ENCODE data around the gene ZC3H10. TPM values are rescaled to one million over a fixed set of nuclear protein-coding genes. Genes with fewer than 3 reads are reported as not detected.
A peak's percentile ranks its signal among the peaks of the same experiment; 100 is the strongest.

ZC3H10 gene
- total and polyA plus RNA-seq, 2 donors (not counting 3 experiments of a cell fraction or from before 2014, with no cell fraction given) = 2.6 to 10.1 TPM

- intact Hi-C loops (cut with micrococcal nuclease) (loop anchor here (1.0 kb wide), 4 partner anchors 41 to 345 kb away; partner anchors contain the start of genes NABP2 and SMARCC2), dilution Hi-C loops (cut with MboI; ENCODE audit: extremely low pct_ligation_motif_present, low sequenced_read_pairs) (no loop called here)
- Histone ChIP-seq H3K79me2 (ENCODE audit: control insufficient read depth, insufficient read depth, low read length) (peaks cover 24% of the 10 kb centered on the region), H3K9ac (replicated peaks; ENCODE audit: extremely low read depth, insufficient read depth, low read length) (no peak overlapping the region), H3K4me1 (ENCODE audit: control insufficient read depth, extremely low read depth, insufficient read depth, low read length) (peaks cover 24% of the 10 kb centered on the region), H3K36me3 (ENCODE audit: control insufficient read depth in 2 of 2, extremely low read depth in 1 of 2, insufficient read depth in 2 of 2, low read length in 2 of 2) (peaks cover 0 to 13% of the 10 kb centered on the region in 2 experiments), H3K9me3 (replicated peaks; ENCODE audit: control insufficient read depth, insufficient read depth, low read length) (no peaks in the 10 kb centered on the region), H3K27ac (ENCODE audit: insufficient read depth, low read depth, low read length) (peak overlapping the region; percentile 47), H3K27me3 (ENCODE audit: control insufficient read depth in 2 of 2, insufficient read depth in 2 of 2, low read length in 2 of 2) (no peaks in the 10 kb centered on the region), H2AFZ (ENCODE audit: low read depth, low read length) (no peak overlapping the region), H4K20me1 (replicated peaks; ENCODE audit: control insufficient read depth, extremely low read depth, insufficient read depth, low read length) (no peaks in the 10 kb centered on the region), H3K9me1 (replicated peaks; ENCODE audit: control insufficient read depth, extremely low read depth, insufficient read depth, low read length) (no peaks in the 10 kb centered on the region), H3K4me3 (replicated peaks in 1 of 3; ENCODE audit: insufficient read depth in 1 of 3, low read depth in 1 of 3, low read length in 3 of 3) (peak overlapping the region in 1 of 3 experiments; percentile 60), H3K4me2 (ENCODE audit: insufficient read depth, low read length) (peak overlapping the region; percentile 71)
- POLR2A ChIA-PET = interaction anchor here (0.6 to 3.0 kb wide), 5 partner anchors 9 to 378 kb away, joined by 4 to 20 read pairs (median 8); partner anchors contain the start of genes ESYT1 and MYL6
- TF ChIP-seq FOS (IDR thresholded peaks at IDR 0.05; ENCODE audit: borderline replicate concordance, insufficient read depth, low read length) (no peak), GATA2 (IDR thresholded peaks at IDR 0.05; ENCODE audit: insufficient read depth, insufficient read length, low read depth, low read length) (no peak), CTCF (IDR thresholded peaks at IDR 0.05; ENCODE audit: extremely low read depth in 1 of 2, insufficient read depth in 1 of 2, low read depth in 1 of 2, low read length in 2 of 2) (peak; percentile 66 to 75), POLR2A (IDR thresholded peaks at IDR 0.05; ENCODE audit: low read depth, low read length) (no peak), EZH2 (IDR thresholded peaks at IDR 0.05; ENCODE audit: borderline replicate concordance, low read depth, low read length, severe bottlenecking) (no peak), JUN (IDR thresholded peaks at IDR 0.05; ENCODE audit: borderline replicate concordance, insufficient read depth, insufficient read length, low read depth) (no peak), MYC (IDR thresholded peaks at IDR 0.05; ENCODE audit: low read depth, low read length) (peak; percentile 92), POLR2AphosphoS5 (IDR thresholded peaks at IDR 0.05; ENCODE audit: insufficient read depth, low read depth, low read length) (no peak)
- TF ChIP-seq, protein P1, sequence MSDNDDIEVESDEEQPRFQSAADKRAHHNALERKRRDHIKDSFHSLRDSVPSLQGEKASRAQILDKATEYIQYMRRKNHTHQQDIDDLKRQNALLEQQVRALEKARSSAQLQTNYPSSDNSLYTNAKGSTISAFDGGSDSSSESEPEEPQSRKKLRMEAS (IDR thresholded peaks at IDR 0.05; ENCODE audit: insufficient read depth, insufficient read length) = peak; percentile 91
- CTCF ChIA-PET = interaction anchor here (0.5 to 11.9 kb wide), 16 partner anchors 8 to 510 kb away, joined by 3 to 236 read pairs (median 5); partner anchors contain the start of genes ANKRD52, ESYT1, MYL6 and PA2G4
- FAIRE-seq (peak; percentile 92), DNase-seq (ENCODE audit: low read depth, low spot score) (peak; percentile 79)
- no TSS peak for BruUV-seq (replicated peaks)
Measured at GRCh38 chr12:56119361-56119796, 1.3 kb downstream of the ZC3H10 start.

Data from endothelial cell of umbilical vein (primary cell).